Measurements from ENCODE around the gene HNRNPA3.
"Not testable (repeated sequence)": the region's sequence is repeated elsewhere in the genome, so short reads cannot be mapped to it uniquely, and the experiment has no call there.

HNRNPA3 gene

DNA sequence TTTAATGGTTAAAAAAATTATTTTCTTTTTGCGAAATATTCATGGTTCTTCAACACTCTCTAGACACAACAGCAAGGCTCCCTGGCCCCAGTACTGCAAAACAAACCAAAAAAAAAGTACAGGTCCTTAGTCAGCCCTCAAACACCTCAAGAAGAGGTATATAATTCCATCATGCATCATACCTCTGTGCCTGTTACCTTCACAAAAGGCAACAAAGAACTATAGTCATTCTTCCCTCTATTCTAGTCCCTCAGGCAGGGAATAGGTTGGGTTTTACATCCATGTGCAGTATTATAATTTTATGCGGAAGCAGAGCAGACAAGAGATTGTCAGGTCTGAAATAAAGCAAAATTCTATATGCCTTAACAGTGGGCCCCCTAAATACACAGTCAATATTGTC lies 43.4 kb downstream of the HNRNPA3 start:
- no peak for DNase-seq

GRCh38 chr2:177256695-177257094 lies 44.1 kb downstream of the HNRNPA3 start:
- no peak for DNase-seq

- DNase-seq = no peak
These were observed 44.9 kb downstream of the HNRNPA3 start for GRCh38 chr2:177257471-177257870.

GRCh38 chr2:177258059-177258458 lies 45.5 kb downstream of the HNRNPA3 start:
- no peak for DNase-seq

DNA sequence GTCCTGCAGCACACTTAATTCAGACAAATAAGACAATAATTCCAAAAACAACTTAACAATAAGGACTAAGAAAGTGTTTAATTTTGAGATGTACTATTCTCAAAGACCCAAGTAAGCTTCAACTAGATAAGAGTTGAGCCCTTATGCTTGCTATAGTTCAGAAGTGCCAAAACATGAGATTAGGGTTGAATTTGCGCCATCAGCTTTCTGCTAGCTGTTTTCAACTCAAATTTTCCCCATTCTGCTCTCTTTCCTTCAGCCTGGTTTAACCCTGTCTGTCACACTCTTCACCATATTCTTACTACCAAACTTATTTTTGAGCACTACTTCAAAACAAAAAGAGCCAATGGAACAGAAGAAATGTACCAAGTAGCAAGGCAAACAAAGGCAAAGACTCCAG lies 47.8 kb downstream of the HNRNPA3 start:
- DNase-seq = no peak

DNA sequence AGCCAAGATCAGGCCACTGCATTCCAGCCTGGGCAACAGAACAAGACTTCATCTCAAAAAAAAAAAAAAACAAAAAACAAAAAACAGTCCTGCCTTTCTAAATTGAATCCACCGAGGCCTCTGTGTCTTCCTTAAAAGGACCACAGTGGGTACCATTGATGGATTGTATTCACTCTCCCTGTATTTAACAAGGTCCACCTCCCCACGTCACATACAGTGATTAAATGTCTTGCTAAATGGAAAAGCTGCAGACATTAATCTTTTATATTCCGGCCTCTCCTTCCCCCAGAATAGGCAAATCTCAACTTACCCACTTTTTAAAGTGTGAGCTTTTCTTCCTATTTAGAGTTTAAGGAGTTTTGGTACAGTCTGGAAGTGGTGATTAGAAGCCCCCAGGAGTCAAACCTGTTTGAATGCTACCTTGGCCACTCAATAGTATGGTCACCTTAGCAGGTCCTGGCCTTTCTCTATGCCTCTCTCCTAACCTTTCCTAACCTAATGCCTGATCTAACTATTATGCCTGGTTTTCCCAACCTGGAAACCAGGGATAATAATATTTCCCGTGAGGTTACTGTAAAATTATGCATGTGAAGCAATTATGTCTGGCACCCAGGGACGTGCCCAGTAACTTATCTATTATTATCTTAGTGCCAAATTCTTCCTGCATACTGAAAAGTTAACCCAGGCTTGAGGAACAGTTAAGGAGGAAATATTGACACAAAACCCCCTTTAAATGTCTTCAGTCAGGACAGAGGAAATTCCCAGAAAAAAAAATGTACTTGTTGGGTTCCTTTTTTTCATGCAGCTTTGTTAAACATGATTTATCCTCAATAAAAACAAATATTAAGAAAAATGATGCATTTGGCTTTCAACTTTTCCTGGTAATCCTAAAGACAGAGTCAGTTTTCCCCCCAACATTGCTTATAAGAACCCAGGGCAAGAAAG lies 48.8 kb downstream of the HNRNPA3 start:
- no peak for DNase-seq

- no peak for DNase-seq
These were observed 49.5 kb downstream of the HNRNPA3 start for GRCh38 chr2:177262092-177262491.

GRCh38 chr2:177262958-177263450 lies 50.4 kb downstream of the HNRNPA3 start:
- DNase-seq = no peak

- DNase-seq = peak; percentile 88 to 99 (median 93)
These were observed 51.0 kb downstream of the HNRNPA3 start for GRCh38 chr2:177263451-177264208.

DNA sequence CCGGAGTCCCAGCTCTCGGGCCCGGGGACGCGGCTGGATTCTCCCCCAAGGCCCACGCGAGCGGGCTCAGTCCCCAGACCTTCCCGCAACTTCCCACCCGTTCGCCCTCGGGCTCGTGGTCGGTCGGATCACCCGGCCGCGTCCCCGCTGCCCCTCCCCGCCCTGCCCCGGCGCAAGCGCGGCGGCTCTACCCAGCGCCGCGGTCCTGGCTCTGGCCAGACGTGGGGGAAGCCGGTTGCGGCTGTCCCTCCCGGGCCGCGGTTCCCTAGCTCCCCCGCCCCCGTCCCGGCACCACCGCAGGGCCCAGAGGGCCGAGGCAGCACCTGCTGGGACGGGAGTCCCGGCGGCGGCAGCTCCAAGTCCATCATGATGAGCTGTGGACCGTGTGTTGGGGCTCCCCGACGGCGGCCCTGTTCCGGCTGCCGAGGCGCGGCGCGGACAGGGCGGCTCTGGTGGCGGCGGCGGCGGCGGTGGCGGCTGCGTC lies 51.7 kb downstream of the HNRNPA3 start:
- DNase-seq = no peak

DNA sequence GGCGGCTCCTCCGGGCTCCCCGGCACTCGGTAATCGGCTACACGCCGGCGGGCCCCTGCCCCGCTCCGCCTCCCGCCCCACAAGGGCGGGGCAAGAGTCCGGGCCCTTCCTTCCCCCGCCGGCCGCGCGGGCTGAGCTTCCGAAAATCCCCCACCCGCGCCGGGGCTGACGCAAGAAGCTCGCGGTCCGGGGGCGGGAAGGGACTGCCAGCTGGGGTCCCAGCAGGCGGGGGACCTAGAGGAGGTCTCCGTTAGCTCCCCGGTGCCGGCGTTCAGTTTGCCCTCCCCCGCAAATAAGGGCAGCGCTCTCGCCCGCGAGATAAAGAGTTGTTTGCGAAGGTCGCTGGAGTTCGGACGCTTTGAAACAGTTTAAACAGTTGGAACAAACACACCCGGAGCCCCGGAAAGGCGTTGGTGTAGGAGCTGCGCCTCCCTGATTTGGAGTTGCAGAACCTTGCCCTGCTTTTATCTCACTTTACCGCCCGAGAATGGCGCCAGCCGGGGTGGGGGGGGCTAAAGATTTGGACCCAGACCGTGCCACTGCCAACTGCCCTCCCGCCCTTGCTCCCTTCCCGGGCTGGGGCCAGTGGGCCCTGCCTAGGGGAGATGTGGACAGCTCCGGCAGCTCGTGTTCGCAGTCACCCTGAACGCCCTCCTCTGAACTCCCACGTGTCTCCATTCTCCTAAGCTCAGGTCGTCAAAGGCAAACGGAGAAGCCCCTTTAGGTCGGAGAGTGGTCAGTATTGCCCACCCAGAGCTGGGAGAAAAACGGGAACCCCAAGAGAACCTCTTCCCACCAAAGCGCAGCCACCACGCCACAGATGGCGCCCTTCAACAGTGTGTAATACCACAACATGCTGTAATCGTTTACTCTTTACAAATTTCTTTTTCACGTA lies 52.3 kb downstream of the HNRNPA3 start, which contains the start of gene NFE2L2:
NFE2L2 (minus strand) TSS at position 35 of the 895 bp plus-strand sequence. CDS start 151 bp downstream, outside the sequence.
- DNase-seq = peak; percentile 89 to 93 (median 92)

DNA sequence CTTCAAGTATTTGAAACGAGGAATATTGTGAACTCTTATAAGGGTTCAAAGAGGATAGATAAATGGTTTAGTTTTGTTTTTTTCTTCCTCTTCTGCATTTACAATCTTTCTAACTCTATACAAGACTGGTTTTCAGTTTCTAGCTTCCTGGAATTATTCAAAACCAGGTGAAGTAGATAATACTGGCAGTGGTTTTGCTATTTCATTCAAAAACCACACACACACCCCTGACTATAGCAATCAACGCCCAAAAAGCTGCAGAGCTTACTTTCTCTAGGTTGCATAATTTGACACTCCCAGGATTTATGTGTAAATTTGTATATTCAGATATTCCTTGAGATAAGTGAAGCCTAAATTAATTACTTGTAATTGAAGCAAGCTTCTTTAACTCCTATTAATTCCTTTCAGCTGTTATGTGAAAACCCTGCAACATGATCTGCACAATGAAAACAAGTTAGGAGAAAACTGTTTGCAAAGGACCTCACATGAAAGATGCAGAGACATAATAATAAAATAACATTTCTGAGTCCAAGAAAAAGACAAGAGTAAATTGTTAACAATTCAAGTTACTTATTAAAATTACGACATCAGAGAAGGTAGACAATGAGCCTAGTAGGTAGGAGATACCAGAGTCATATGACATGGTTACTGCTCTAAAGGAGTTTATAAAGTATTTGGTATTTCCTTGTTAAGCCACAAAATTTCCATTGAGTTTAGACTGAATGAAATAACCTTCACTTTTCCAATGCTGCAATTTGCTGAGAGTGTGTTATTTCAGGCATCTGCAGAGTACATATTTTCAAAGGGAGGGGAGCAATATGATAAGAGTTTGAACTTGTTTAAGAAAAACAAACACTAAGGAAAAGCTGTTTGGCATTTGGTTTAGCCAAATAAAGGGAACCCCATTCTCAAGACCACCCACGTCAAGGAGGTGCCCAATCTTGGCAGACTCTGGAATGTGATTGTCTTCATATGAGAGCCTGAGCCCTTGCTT lies 53.5 kb downstream of the HNRNPA3 start:
- peak in 3 of 6 experiments; percentile 33 to 50 (median 49) for DNase-seq

- not testable (repeated sequence) for DNase-seq
These were observed 54.4 kb downstream of the HNRNPA3 start for GRCh38 chr2:177266955-177267354.

GRCh38 chr2:177268187-177268871 lies 55.7 kb downstream of the HNRNPA3 start:
- DNase-seq = no peak

- no peak for DNase-seq
These were observed 56.3 kb downstream of the HNRNPA3 start for GRCh38 chr2:177268901-177269300.

- no peak for DNase-seq
These were observed 57.9 kb downstream of the HNRNPA3 start for GRCh38 chr2:177270531-177270930.

DNA sequence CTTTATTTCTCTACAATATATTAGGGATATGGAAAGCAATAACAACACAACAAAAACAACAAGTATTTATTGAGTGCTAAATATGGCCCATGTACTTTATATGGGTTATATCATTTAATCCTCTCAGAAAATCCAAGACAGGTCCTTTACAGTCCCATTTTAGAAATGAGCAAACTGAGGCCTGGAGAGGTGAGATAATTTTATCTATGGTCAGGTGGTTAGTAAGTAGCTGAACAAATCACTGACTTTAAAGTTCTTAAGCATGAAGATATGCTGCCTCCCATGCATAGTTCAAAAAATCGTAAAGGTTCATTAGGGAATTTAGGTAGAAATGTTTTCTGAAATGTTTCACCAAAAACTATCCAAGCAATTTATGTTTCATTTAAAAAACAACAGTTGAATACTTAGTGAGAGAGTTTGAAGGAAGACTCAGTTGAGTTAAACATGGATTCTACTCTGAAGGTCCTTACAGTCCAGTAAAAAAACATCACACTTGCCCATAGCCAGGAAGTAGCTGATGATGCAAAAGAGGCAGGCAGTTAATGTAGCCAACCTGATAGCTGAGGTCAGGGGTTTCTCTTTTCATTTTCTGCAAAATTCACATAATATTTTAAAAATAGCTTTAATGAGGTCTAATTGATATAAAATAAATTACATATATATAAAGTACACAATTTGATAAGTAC lies 59.5 kb downstream of the HNRNPA3 start:
- DNase-seq = no peak

GRCh38 chr2:177272765-177273164 lies 60.2 kb downstream of the HNRNPA3 start:
- no peak for DNase-seq

DNA sequence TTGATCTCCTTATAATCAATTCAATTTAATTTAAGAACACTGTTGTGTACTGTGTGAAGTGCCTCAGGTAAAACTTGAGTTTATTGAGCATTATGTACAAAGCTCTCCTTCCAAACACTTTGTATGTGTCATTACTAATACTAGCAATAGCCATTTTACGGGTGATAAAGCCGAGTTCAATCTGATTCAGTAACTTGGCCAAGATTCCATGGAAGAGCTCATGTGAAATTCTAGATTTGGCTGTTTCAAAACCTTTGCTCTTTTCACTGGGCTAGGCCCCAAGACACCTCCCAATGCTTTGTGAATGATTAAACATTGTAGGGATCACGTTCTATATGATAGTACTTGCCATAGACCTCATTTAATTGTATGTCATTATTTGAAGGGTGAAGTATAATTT lies 60.8 kb downstream of the HNRNPA3 start:
- DNase-seq = no peak

Data from stimulated activated naive CD4-positive, alpha-beta T cell (primary cell).